Activated naive CD8-positive, alpha-beta T cell (primary cell): ENCODE data around the gene CTLA4.

Experiments
- H3K27ac Mint-ChIP-seq: one replicate; pipeline ENCODE4 v1.8.0; 2021; ENCODE audit warnings: mixed read lengths
- H3K27me3 Mint-ChIP-seq: one replicate; pipeline ENCODE4 v1.8.0; 2021; ENCODE audit warnings: mixed read lengths
- H3K36me3 Mint-ChIP-seq: one replicate; pipeline ENCODE4 v1.8.0; 2021; ENCODE audit warnings: mixed read lengths
- H3K4me1 Mint-ChIP-seq: one replicate; pipeline ENCODE4 v1.8.0; 2021; ENCODE audit warnings: low read depth, mixed read lengths
- H3K4me3 Mint-ChIP-seq: one replicate; pipeline ENCODE4 v1.8.0; 2021; ENCODE audit warnings: mild to moderate bottlenecking, mixed read lengths
- H3K9me3 Mint-ChIP-seq: one replicate; pipeline ENCODE4 v1.8.0; 2021; ENCODE audit warnings: low read depth, mixed read lengths

Gene CTLA4

DNA sequence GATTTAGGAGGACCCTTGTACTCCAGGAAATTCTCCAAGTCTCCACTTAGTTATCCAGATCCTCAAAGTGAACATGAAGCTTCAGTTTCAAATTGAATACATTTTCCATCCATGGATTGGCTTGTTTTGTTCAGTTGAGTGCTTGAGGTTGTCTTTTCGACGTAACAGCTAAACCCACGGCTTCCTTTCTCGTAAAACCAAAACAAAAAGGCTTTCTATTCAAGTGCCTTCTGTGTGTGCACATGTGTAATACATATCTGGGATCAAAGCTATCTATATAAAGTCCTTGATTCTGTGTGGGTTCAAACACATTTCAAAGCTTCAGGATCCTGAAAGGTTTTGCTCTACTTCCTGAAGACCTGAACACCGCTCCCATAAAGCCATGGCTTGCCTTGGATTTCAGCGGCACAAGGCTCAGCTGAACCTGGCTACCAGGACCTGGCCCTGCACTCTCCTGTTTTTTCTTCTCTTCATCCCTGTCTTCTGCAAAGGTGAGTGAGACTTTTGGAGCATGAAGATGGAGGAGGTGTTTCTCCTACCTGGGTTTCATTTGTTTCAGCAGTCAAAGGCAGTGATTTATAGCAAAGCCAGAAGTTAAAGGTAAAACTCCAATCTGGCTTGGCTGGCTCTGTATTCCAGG, at the start of gene CTLA4:
CTLA4 (plus strand) TSS at position 211 of the 640 bp plus-strand sequence; CDS start at position 383, 172 bp downstream.
- peaks cover 75% of the 10 kb centered on the region for H3K4me1 Mint-ChIP-seq
- H3K27ac Mint-ChIP-seq, result peak within 1 kb of the TSS; percentile 99
- peaks cover 19% of the 10 kb centered on the region for H3K36me3 Mint-ChIP-seq
- peak within 1 kb of the TSS; percentile 94 for H3K4me3 Mint-ChIP-seq
- peaks cover 12% of the 10 kb centered on the region for H3K9me3 Mint-ChIP-seq
- H3K27me3 Mint-ChIP-seq, result no peaks in the 10 kb centered on the region

DNA sequence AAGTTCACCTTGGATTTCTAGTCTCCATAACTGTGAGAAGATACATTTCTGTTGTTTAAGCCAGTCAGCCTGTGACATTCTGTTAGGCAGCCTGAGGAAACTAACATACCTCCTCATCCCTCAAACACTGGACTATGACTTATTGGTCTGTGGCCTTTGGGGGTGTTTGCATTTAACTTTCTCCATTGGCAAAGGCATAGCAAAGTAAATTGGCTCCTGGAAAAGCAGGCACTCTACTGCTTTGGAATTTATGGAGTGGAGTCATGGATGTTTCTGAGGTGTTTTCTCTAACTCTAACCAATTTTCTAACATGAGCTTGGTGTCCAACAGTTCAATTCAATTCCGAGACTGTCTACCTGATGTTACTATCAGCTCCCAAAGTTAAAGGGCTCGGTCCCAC, 48.9 kb upstream of the CTLA4 start:
- Mint-ChIP-seq H3K27ac (no peak overlapping the region), H3K4me3 (no peak overlapping the region), H3K4me1 (peaks cover 22% of the 10 kb centered on the region), H3K27me3 (no peaks in the 10 kb centered on the region), H3K36me3 (no peaks in the 10 kb centered on the region), H3K9me3 (no peaks in the 10 kb centered on the region)

DNA sequence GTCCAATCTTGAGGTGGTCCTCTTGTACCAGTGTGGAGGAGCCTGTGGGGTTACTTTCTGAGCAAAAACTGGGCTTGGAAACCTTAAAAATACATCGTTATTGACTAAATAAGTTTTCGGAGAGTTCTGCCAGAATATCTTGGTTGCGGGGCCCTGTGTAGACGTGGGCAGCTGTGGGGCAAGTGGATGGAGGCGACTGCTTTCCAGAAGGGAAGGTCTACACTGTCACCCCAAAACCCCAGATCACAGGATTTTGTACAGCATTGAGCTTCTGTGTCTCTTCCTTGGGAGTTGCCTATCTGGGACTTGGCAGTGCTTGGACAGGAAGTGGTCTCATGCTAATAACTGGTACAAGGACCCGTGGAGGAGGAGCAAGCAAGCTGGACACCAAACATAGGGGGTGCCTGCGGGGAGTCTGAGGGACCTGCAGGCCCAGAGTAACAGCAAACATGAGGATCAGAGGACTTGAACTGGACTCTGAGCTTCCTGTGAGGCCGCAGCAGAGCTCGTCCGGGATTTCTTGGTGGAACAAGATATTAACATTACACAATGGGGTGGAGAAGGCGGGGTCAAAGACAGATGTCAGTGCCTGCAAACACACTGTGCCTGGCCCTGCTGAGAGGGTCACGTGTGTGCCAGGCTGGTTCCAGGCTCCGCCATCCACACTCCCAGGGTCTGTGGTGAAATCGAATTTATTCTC, 48.0 kb upstream of the CTLA4 start:
- H3K36me3 Mint-ChIP-seq, result no peaks in the 10 kb centered on the region
- peaks cover 21% of the 10 kb centered on the region for H3K4me1 Mint-ChIP-seq
- no peaks in the 10 kb centered on the region for H3K9me3 Mint-ChIP-seq
- no peaks in the 10 kb centered on the region for H3K27me3 Mint-ChIP-seq
- no peak overlapping the region for H3K4me3 Mint-ChIP-seq
- no peak overlapping the region for H3K27ac Mint-ChIP-seq

DNA sequence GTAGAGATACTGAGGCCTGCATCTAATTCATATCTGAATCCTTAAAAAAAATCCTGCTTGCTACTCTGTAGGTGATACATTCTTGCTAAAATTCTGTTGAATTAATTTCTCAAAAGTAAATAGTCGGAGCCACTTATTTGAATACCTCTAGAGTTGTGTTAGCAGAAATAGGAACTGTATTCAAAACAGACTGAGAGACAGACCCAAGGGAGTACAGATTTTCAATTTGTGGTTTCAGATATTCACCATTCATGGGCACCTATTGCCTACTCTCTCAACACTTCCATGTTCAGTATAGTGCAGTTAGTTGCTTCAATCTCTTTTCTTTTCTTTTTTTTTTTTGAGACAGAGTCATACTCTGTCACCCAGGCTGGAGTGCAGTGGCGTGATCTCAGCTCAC, 46.6 kb upstream of the CTLA4 start:
- no peaks in the 10 kb centered on the region for H3K36me3 Mint-ChIP-seq
- H3K9me3 Mint-ChIP-seq, result no peaks in the 10 kb centered on the region
- no peak overlapping the region for H3K27ac Mint-ChIP-seq
- H3K4me1 Mint-ChIP-seq, result peaks cover 11% of the 10 kb centered on the region
- no peak overlapping the region for H3K4me3 Mint-ChIP-seq
- H3K27me3 Mint-ChIP-seq, result no peaks in the 10 kb centered on the region

DNA sequence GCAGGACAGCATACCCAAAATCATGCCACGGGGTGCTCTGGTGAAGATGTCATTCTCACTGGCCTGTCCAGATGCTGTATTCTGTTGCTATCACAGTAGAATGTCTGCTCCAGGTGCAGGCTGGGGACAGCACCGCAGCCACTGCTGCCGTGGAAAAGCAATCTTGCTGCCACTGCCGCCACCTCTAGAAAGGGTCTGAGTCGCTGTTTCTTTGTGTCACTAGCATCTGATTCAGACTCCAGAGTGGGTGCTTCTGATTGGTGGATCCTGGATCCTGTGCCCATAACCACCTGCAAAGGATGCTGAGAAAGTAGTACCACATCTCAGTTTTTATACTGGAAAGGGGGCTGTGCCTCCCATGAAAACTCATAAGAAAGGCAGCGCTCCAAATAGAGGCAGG, 45.3 kb upstream of the CTLA4 start:
- no peaks in the 10 kb centered on the region for H3K27me3 Mint-ChIP-seq
- H3K27ac Mint-ChIP-seq, result no peak overlapping the region
- H3K36me3 Mint-ChIP-seq, result no peaks in the 10 kb centered on the region
- H3K9me3 Mint-ChIP-seq, result no peaks in the 10 kb centered on the region
- no peak overlapping the region for H3K4me3 Mint-ChIP-seq
- peaks cover 11% of the 10 kb centered on the region for H3K4me1 Mint-ChIP-seq

DNA sequence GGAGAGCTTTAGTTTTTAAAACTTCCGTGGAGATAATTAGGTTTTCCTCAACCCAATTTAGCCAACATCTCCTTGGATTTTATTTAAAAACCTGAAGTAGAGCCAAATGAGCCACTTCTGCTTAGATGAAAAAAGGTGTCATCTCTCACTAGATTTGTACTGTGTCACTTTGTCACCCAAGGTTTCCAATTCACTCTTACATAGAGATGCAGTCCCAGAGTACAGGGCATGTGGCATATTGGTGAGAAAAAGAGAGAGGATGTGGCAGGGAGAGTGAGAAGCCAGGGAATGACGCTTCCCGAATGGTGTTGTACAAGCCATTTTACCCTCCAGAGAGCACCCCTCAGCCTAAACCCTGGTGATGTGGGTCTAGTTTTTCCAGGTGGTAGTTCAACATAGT, 44.4 kb upstream of the CTLA4 start:
- Mint-ChIP-seq H3K27ac (no peak overlapping the region), H3K4me3 (no peak overlapping the region)

DNA sequence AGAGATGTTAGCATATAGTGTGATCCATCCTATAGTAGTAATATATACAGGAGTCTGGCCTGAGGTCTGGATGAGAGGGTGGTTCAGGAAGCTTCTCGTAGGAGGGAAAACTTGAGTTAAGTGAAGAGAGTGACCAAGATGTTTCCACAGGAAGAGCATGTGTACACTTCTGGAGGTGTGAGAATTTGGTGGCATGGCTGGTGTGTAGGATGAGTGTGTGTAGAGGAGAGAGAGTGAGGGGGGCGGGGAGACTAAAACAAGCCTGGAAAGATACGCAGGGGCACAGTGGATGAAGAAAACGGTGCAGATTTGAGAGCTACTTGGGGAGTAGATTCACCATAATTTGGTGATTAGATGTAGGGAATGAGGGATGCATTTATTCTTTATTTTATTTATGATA, 43.5 kb upstream of the CTLA4 start:
- Mint-ChIP-seq H3K27me3 (no peaks in the 10 kb centered on the region), H3K4me1 (peaks cover 11% of the 10 kb centered on the region), H3K36me3 (peaks cover 4% of the 10 kb centered on the region), H3K27ac (no peak overlapping the region), H3K9me3 (no peaks in the 10 kb centered on the region), H3K4me3 (no peak overlapping the region)

More for the DNA sequence above, 44.4 kb upstream of the CTLA4 start:
- Mint-ChIP-seq H3K36me3 (peaks cover under 1% of the 10 kb centered on the region), H3K27me3 (no peaks in the 10 kb centered on the region), H3K4me1 (peaks cover 11% of the 10 kb centered on the region), H3K9me3 (no peaks in the 10 kb centered on the region)

DNA sequence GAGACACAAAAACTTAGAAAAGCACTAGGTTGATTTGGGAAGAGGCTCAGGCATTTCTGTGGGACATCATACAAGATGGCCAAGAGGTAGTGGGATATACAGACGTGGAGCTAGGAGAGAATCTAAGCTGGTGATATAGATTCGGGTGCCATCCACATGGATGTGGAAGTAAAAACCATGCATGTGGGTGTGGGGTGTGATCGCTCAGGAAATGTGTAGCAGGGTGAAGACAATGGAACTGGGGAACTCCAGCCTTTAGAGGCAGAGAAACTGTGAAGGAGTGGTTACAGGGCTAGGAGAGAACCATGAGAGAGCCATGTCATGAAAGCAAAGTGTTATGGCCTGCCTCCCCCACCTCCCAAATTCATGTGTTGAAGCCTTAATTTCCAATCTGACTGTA, 43.0 kb upstream of the CTLA4 start:
- no peak overlapping the region for H3K27ac Mint-ChIP-seq
- H3K9me3 Mint-ChIP-seq, result no peaks in the 10 kb centered on the region
- no peaks in the 10 kb centered on the region for H3K27me3 Mint-ChIP-seq
- H3K36me3 Mint-ChIP-seq, result peaks cover 4% of the 10 kb centered on the region
- peaks cover 11% of the 10 kb centered on the region for H3K4me1 Mint-ChIP-seq
- H3K4me3 Mint-ChIP-seq, result no peak overlapping the region

DNA sequence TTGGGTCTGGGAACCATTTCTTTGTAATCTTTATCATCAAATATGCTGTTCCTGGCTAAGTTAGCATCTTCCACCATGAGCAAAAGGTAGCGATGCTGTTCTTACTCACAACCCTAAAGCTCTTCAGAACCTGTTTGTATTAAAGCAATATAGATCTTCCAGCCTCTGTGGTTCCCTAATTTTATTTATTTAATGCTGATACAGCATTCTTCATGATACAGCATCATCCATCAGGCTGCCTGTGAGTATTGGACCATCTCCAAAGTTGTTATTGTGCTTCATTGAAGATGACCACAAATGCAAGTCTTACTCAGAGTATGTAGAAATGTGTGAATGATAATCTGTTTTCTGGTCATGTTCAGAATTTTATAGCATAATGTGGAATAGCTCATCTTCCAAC, 40.9 kb upstream of the CTLA4 start:
- no peaks in the 10 kb centered on the region for H3K27me3 Mint-ChIP-seq
- H3K4me1 Mint-ChIP-seq, result peaks cover 19% of the 10 kb centered on the region
- H3K36me3 Mint-ChIP-seq, result peaks cover 4% of the 10 kb centered on the region
- no peaks in the 10 kb centered on the region for H3K9me3 Mint-ChIP-seq
- H3K4me3 Mint-ChIP-seq, result no peak overlapping the region
- H3K27ac Mint-ChIP-seq, result no peak overlapping the region

DNA sequence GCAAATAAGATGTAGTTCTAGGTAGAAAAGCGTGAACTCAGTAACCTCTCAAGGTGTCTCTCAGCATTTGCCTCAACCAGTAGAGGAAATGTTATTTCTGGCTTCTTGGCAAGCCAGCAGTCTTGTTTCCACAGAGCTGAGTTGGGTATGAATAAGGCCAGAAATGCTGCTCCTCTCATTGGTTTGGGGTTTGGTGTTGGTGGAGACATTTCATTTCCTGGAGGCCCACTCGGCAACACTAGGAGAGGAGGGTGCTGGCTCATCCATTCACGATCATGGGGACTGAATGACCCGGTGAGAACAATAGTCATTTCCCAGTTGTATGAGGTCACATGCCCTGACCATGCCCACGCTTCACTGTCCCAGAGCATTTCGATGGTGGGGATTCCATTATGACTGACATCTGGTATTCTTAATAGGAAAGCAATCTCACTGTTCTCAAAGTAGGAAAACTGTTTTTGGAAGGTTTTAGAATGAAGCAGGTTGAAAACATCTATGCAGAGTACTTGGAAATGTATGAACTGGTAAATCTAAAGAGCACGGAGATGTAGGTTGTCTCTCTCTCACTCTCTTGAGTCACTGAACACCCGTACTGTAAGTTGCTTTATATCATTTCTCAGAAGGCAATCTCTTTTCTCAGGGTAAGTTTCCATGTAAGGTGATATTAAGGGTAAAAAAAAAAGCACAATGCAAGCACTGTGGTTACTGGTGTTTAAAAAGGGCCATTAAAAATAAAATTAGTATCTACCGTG, 37.1 kb upstream of the CTLA4 start:
- Mint-ChIP-seq H3K27me3 (no peaks in the 10 kb centered on the region), H3K9me3 (no peaks in the 10 kb centered on the region), H3K36me3 (peaks cover 4% of the 10 kb centered on the region), H3K27ac (peak overlapping the region; percentile 86), H3K4me3 (no peak overlapping the region), H3K4me1 (peaks cover 8% of the 10 kb centered on the region)

DNA sequence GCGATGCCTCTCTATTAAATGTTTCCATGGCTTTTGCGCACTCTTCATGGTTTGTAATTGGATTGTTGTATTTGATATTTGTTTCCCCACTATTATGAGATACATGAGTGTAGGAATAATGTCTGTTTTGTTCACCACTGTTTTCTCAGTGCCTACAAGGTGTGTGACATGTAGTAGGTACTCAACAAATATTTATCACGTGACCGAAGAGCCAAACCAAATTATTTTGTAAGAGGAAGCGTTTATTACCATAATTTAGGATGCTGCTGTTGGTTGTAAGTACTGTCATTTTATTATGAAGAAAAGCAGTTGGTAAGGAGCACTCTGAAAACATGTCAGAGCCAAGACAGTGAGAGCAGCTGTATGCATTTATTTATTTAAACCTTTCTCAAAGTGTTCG, 32.2 kb upstream of the CTLA4 start:
- peaks cover 3% of the 10 kb centered on the region for H3K4me1 Mint-ChIP-seq
- no peak overlapping the region for H3K4me3 Mint-ChIP-seq
- no peak overlapping the region for H3K27ac Mint-ChIP-seq
- no peaks in the 10 kb centered on the region for H3K36me3 Mint-ChIP-seq
- H3K9me3 Mint-ChIP-seq, result no peaks in the 10 kb centered on the region
- no peaks in the 10 kb centered on the region for H3K27me3 Mint-ChIP-seq

DNA sequence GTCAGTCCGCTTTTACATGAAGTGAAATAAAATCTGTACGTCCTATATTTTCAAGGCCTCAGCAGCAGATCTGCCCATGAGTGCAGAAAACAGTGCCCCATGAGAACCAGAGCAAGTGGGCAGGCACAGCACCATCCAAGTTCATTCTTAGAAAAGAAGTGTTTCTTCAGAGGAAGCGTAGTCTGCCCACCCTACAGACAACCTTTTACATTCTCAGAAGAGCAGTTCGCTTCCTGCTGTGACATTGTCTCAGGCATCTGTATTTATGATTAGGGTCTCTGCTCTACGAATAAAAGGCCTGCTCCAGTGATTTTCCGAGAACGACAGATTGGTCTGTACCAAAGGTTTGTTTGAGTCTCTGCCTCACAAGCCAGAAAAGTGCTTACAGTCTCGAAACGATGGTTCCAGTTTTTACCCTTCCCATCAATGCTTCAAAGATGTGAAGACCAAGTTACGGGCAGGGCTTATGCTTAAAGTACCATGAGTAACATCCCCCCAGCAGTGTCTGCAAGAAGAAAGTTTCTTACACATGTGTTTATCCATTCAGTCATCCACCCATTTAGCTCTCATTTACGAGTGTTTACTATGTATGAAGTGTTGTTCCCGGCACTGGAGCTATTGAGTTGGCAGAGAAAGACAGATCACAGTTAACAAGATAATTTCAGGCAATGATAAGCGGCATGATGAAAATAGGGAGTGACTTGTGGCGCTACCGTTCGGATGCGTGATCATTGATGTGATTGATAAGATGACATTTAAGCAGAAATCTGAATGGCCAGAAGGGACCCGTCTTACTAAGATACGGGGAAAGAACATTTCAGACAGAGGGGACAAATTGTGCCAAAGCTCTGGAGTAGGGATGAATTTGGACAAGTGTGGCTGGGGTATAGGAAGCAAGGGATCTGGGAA, 31.4 kb upstream of the CTLA4 start:
- H3K4me3 Mint-ChIP-seq, result no peak overlapping the region
- H3K27me3 Mint-ChIP-seq, result no peaks in the 10 kb centered on the region
- no peaks in the 10 kb centered on the region for H3K4me1 Mint-ChIP-seq
- no peaks in the 10 kb centered on the region for H3K36me3 Mint-ChIP-seq
- no peaks in the 10 kb centered on the region for H3K9me3 Mint-ChIP-seq
- no peak overlapping the region for H3K27ac Mint-ChIP-seq

DNA sequence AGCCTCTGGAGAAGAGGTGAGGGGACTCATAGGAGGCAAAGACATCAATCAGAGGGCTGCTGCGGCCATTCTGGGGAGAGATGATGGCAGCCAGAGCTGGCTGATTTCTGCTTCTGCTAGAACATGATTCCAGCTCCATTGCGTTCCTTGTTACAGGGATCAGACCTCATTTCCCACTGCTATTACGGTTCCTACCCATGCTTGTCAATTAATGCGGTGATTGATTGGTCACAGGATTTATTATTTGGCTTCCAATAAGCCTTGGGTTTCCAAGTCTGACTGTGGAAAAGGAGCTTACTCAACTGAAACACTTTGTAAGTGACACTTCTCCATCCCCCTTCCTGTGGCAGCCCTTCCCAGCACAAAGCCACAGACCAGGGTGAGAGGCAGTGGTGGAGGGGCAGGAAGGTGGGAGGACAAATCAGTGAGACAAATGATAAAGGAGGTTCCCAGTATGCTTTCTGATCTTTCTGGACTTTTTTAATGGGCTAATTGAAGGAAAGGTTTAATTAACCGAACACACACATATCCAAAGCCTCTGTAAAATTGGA, 26.8 kb upstream of the CTLA4 start:
- H3K4me3 Mint-ChIP-seq, result no peak overlapping the region
- H3K27ac Mint-ChIP-seq, result no peak overlapping the region
- no peaks in the 10 kb centered on the region for H3K36me3 Mint-ChIP-seq
- H3K4me1 Mint-ChIP-seq, result no peaks in the 10 kb centered on the region
- no peaks in the 10 kb centered on the region for H3K27me3 Mint-ChIP-seq
- H3K9me3 Mint-ChIP-seq, result no peaks in the 10 kb centered on the region

DNA sequence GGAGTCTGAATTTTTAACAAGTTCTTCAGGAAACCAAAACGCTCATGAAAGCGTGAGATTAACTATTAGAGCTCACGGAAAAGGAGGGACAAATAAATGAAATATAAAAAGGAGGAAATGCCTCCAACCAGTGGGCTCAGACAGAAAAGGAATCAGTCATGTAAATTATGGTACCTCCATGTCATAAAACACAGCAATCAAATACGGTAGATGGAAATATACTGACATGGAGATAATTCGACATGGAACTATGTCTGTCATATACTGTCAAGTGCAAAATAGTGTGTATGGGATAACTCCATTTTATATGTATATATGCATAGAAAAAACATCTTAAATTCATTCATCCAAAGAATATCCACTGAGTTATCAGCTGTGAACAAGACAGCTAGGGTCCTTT, 25.9 kb upstream of the CTLA4 start:
- H3K4me1 Mint-ChIP-seq, result no peaks in the 10 kb centered on the region
- no peak overlapping the region for H3K4me3 Mint-ChIP-seq
- H3K27me3 Mint-ChIP-seq, result no peaks in the 10 kb centered on the region
- no peaks in the 10 kb centered on the region for H3K9me3 Mint-ChIP-seq
- H3K36me3 Mint-ChIP-seq, result no peaks in the 10 kb centered on the region
- no peak overlapping the region for H3K27ac Mint-ChIP-seq
